SHP77 treated with DMSO at 0.1 percent for 48 hours (cell line): ENCODE results near the gene ALDH1A2.
A peak's percentile ranks its signal among the peaks of the same experiment; 100 is the strongest.
"Not testable (repeated sequence)": the region's sequence is repeated elsewhere in the genome, so short reads cannot be mapped to it uniquely, and the experiment has no call there.

Experiments used
- DNase-seq: peaks from one replicate; lab custom pipeline; 2025; lab: John Stamatoyannopoulos, UW

ALDH1A2 gene

GRCh38 chr15:58066042-58066867, 744 bp upstream of the ALDH1A2 start:
- no peak for DNase-seq

DNA sequence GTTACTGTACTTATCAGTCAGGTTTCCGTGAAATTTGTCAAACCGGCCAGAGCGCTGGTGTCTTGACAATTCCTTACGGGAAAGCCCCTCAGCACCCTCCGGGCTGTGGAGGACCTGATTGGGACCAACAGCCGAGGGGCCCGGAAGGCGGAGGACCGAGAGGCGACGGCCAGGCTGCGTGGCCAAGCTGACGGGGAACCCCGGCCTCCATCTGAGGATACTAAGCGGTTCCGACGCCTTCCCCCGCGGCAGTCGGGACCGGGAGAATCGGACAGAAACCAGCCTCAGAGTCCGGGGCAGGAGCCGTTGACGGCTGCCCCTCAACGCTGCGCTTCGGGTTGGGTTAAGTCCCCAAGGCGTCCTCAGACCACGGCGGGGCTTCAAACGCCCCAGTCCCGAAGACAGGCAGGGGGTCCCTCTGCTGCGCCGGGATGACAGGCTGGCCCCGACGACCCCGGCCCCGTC, 499 bp downstream of the ALDH1A2 start:
- no peak for DNase-seq

GRCh38 chr15:58064082-58064979, 1.2 kb downstream of the ALDH1A2 start:
- no peak for DNase-seq

DNA sequence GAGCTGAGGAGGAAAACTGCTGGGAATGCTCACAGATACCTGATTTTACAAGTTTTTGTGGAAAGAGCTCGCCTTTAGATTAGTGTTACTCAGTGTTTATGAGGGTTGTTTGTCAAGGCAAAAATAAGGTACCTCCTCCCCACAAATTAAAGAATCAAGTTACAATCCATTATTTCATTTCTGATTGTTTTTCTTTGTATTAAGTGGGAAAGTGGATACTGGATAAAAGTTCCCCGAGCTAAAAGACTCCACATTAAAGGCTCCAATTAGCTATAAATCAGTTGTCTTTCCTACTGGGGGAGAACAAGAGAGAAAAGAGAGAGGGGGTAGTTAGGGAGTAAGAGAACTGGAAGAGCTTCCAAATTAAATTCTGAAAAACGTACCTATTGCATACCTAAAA, 1.9 kb downstream of the ALDH1A2 start:
- DNase-seq, result no peak

GRCh38 chr15:58062983-58063382, 2.5 kb downstream of the ALDH1A2 start:
- DNase-seq, result no peak

- no peak for DNase-seq
Measured at GRCh38 chr15:58062175-58062574, 3.3 kb downstream of the ALDH1A2 start.

GRCh38 chr15:58060575-58060974, 4.9 kb downstream of the ALDH1A2 start:
- no peak for DNase-seq

GRCh38 chr15:58058729-58059128, 6.8 kb downstream of the ALDH1A2 start:
- DNase-seq, result no peak

DNA sequence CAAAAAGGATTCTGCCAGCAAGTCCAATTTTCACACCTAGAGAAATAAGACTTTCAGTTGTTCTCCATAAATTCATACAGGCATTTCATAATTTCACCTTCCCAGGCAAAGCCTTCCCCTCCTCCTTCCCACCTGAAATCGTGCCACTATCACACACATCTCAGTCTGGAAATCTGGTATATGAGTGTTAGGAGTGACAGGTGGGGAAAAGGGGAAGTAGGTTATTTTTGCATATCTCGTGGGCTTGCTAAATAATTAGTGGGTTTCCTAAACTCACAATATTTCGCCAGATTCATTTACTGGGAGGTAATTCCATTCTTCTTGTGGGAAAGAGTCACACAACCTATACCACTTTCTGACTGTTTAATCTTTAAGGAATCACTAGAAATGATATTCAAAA, 7.4 kb downstream of the ALDH1A2 start:
- no peak for DNase-seq

GRCh38 chr15:58057559-58057958, 8.0 kb downstream of the ALDH1A2 start:
- no peak for DNase-seq

- no peak for DNase-seq
Measured at GRCh38 chr15:58056015-58056414, 9.5 kb downstream of the ALDH1A2 start.

DNA sequence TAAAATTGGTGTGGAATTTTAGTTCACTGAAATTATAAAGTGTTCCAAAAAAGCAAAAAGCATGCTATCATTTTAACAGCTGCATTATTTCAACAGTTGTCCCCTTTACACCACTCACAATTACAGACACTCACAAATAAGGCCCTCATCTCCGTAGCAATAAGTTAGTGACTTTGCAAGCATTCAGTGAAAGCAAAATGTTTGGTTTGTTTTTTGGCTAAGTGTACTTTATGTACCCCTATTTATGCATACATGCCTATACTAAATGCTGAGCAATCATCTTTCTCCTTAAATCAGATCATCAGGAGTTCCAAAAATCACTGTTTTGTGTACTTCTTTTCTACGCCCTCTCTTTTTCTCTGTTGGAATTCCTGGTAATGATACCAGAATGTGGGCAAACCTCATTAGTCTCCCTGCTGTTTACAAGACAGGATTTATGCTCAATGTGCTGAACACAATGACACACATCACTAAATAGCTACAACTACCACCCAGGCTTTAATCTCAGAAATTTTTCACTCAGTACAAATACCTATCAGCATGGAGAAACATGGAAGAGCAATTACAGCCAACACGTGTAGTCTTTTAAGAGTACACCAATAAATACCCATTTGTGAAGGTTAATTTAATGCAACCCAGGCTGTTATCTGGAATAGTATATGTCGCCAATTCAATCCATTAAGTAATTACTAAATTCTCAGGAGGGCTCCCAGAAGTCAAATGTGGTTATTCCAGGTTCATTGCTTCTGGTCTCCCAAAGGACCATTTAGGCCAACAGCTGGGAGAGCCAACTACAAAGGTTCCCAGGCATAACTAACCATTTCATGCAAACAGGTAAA, 12.0 kb downstream of the ALDH1A2 start:
- no peak for DNase-seq

GRCh38 chr15:58052334-58052733, 13.2 kb downstream of the ALDH1A2 start:
- no peak for DNase-seq

DNA sequence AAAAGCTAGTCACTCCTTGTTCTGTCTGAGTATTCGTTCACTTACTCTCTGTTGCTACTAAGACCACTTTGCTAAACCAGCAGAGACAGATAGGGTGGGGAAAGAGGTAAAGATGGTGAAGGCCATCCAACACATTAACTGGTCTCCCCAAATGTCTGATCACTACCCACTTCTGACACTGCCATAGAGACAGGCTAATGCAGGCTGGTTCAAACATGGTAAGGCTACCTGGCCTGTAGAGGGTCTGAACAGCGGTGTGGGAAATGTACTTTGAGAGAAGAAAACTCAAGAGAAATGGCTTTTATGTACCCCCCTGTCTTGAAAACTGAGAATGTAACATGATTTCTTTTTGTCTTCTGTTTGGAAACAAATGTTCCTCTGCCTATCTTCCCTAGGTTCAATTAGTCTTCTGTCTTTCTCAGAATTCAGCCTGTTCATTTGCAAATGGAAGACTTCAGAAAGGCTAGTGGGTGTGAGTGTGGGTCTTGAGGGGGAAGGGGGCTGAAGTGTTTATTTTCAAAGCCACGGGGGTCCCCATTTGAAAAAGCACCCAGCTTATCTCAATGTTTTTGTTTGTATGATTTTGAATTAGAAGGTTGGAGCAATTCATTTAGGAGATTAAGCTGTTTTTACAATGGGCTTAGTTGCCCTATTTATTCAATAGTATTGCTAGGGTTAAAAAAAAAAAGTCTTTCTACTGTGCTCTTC, 15.8 kb downstream of the ALDH1A2 start:
- no peak for DNase-seq

GRCh38 chr15:58048261-58048660, 17.2 kb downstream of the ALDH1A2 start:
- DNase-seq, result no peak

GRCh38 chr15:58047149-58047548, 18.4 kb downstream of the ALDH1A2 start:
- no peak for DNase-seq

- DNase-seq, result no peak
Measured at GRCh38 chr15:58046467-58046866, 19.0 kb downstream of the ALDH1A2 start.

- DNase-seq, result not testable (repeated sequence)
Measured at GRCh38 chr15:58045376-58045775, 20.1 kb downstream of the ALDH1A2 start.

GRCh38 chr15:58044551-58044950, 21.0 kb downstream of the ALDH1A2 start:
- DNase-seq, result no peak

GRCh38 chr15:58043192-58043903, 22.2 kb downstream of the ALDH1A2 start:
- peak; percentile 4 for DNase-seq

- DNase-seq, result no peak
Measured at GRCh38 chr15:58042006-58042405, 23.5 kb downstream of the ALDH1A2 start.
